ENCODE measurements around the gene SDR42E1.

DNA sequence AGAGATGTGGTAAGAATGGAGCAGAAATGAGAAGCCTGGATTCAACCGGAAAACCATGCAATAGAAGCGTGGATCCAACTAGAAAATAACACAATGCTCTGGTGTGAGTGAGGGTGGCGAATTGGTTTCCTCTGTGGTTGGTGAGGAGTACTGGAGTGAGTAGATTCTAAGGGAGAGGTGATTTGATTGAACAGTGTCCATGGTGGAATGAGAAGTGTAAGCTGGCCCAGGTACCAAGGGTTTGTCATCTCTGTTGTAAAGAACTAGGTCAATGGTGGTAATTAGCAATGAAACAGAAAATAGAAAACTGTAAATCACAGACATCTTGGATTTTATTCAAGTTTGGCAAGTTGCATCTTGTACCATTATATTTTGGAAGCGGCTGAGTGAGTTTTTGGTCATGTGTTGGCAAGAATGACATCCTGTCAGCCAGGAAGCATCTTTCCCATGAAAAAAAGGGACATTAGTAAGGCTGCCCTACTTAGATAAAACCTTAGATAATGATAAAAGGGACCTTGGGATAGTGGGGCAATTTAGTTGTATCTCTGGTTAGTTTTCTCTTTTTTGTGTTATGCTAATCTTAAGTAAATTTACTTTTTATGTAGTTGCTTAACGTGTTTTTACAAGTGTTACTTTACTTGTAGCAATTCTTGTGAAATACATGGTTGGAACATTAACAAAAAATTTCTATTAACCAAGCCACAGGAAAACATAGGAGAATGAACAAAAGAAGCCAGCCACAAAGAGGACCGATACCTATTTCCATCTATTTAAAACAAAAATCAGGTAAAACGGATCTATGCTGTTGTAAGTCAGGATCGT, 44.7 kb upstream of the SDR42E1 start:
- TF ChIP-seq TAF1 (IDR thresholded peaks at IDR 0.05; ENCODE audit: borderline replicate concordance, insufficient read depth, low read length), result no peak
- TF ChIP-seq, protein P1, sequence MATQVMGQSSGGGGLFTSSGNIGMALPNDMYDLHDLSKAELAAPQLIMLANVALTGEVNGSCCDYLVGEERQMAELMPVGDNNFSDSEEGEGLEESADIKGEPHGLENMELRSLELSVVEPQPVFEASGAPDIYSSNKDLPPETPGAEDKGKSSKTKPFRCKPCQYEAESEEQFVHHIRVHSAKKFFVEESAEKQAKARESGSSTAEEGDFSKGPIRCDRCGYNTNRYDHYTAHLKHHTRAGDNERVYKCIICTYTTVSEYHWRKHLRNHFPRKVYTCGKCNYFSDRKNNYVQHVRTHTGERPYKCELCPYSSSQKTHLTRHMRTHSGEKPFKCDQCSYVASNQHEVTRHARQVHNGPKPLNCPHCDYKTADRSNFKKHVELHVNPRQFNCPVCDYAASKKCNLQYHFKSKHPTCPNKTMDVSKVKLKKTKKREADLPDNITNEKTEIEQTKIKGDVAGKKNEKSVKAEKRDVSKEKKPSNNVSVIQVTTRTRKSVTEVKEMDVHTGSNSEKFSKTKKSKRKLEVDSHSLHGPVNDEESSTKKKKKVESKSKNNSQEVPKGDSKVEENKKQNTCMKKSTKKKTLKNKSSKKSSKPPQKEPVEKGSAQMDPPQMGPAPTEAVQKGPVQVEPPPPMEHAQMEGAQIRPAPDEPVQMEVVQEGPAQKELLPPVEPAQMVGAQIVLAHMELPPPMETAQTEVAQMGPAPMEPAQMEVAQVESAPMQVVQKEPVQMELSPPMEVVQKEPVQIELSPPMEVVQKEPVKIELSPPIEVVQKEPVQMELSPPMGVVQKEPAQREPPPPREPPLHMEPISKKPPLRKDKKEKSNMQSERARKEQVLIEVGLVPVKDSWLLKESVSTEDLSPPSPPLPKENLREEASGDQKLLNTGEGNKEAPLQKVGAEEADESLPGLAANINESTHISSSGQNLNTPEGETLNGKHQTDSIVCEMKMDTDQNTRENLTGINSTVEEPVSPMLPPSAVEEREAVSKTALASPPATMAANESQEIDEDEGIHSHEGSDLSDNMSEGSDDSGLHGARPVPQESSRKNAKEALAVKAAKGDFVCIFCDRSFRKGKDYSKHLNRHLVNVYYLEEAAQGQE (IDR thresholded peaks at IDR 0.05; ENCODE audit: insufficient read depth in 1 of 2, low read depth in 2 of 2, low read length in 2 of 2), result no peak

Data from PFSK-1 (cell line).